ENCODE results near the gene BBS7. TPM values are rescaled to one million over a fixed set of nuclear protein-coding genes. Genes with fewer than 3 reads are reported as not detected.

Gene BBS7
- total RNA-seq, 1 donor from 2014 or later, result 9.4 TPM

DNA sequence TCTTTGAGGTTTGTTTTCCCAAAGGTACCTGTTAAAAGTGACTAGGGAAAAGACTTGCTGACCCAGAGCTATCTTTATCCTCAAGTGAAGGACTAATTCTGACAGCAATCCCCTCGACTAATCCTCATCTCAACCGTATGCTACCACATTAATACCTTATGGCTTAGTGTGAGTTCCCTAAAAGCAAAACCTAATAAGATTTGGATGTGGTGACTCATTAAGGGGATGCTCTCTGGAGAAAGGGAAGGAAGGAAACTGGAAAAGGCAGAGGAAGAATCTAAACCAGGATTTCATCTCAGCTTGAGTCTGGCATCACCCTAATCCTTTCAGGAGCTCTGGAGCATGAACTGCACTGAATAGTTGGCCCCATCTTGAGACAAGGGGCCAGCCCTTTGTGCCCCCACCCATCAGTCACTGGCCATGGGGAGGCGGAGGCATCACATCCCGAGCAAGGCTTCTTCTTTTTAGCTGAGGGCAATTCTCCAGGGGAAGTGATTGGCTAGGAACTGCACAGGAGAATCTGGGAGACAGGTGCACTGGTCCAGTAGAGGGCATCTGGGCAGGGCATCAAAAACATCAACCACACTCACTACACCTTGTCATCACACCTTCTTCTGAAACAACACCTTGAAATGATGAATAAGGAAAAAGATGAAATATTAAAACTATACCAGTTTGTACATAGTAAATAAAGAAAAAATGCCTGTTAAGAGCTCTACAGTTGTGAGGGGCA is 6.9 kb upstream of the BBS7 start:
- Histone ChIP-seq H3K9ac (ENCODE audit: low read depth in 1 of 3, low read length in 3 of 3) (no peak overlapping the region), H3K4me1 (ENCODE audit: control insufficient read depth in 3 of 3, insufficient read depth in 3 of 3, low read length in 3 of 3) (no peaks in the 10 kb centered on the region), H3K27me3 (ENCODE audit: control insufficient read depth in 3 of 3, insufficient read depth in 3 of 3, low read length in 3 of 3) (peaks cover 0 to 3% (median 0%) of the 10 kb centered on the region in 3 donors), H3K27ac (ENCODE audit: low read depth, low read length) (no peak overlapping the region), H3K4me3 (ENCODE audit: low read length in 3 of 3) (no peak overlapping the region), H3K9me3 (ENCODE audit: control insufficient read depth in 3 of 3, low read length in 3 of 3) (no peaks in the 10 kb centered on the region), H3K36me3 (ENCODE audit: control insufficient read depth in 3 of 3, insufficient read depth in 3 of 3, low read length in 3 of 3) (no peaks in the 10 kb centered on the region)

DNA sequence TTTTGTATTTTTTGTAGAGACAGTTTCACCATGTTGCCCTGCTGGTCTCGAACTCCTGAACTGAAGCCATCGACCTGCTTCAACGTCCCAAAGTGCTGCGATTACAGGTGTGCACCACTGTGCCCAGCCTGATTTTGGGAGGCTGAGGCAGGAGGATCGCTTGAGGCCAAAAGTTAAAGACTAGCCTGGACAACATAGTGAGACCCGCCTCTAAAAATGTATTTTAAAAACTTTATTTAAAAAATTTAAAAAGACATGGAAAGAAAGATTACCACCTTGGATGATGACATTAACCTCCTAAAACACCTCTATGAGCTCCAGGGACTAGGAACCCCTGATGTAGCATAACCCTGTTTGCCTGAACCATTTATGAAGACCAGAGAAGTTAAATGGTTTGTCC is 5.8 kb upstream of the BBS7 start:
- Histone ChIP-seq H3K36me3 (ENCODE audit: control insufficient read depth in 3 of 3, insufficient read depth in 3 of 3, low read length in 3 of 3) (no peaks in the 10 kb centered on the region), H3K9me3 (ENCODE audit: control insufficient read depth in 3 of 3, low read length in 3 of 3) (no peaks in the 10 kb centered on the region), H3K27me3 (ENCODE audit: control insufficient read depth in 3 of 3, insufficient read depth in 3 of 3, low read length in 3 of 3) (peaks cover 0 to 3% (median 0%) of the 10 kb centered on the region in 3 donors), H3K27ac (ENCODE audit: low read depth, low read length) (no peak overlapping the region), H3K4me3 (ENCODE audit: low read length in 3 of 3) (no peak overlapping the region), H3K9ac (ENCODE audit: low read depth in 1 of 3, low read length in 3 of 3) (no peak overlapping the region), H3K4me1 (ENCODE audit: control insufficient read depth in 3 of 3, insufficient read depth in 3 of 3, low read length in 3 of 3) (no peaks in the 10 kb centered on the region)

DNA sequence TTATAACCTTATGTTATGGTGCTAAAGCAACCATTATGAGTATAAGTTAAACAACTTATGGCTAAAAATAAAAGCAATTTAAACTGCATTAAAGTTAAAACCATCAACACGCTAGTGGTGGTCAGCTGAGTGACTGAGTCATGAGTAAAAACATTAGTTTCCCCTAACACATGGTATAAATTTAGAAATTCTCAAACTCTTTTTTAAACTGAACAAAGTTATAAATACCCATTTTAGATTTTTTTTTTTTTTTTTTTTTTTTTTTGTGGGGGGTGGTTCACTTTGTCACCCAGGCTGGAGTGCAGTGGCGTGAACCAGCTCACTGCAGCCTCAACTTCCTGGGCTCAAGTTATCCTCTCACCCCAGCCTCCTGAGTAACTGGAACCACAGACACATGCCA is 5.4 kb upstream of the BBS7 start:
- Histone ChIP-seq H3K36me3 (ENCODE audit: control insufficient read depth in 3 of 3, insufficient read depth in 3 of 3, low read length in 3 of 3) (no peaks in the 10 kb centered on the region), H3K4me3 (ENCODE audit: low read length in 3 of 3) (no peak overlapping the region), H3K27me3 (ENCODE audit: control insufficient read depth in 3 of 3, insufficient read depth in 3 of 3, low read length in 3 of 3) (peaks cover 0 to 3% (median 0%) of the 10 kb centered on the region in 3 donors), H3K9ac (ENCODE audit: low read depth in 1 of 3, low read length in 3 of 3) (no peak overlapping the region), H3K4me1 (ENCODE audit: control insufficient read depth in 3 of 3, insufficient read depth in 3 of 3, low read length in 3 of 3) (peaks cover 0 to 3% (median under 1%) of the 10 kb centered on the region in 3 donors), H3K9me3 (ENCODE audit: control insufficient read depth in 3 of 3, low read length in 3 of 3) (no peaks in the 10 kb centered on the region), H3K27ac (ENCODE audit: low read depth, low read length) (no peak overlapping the region)

DNA sequence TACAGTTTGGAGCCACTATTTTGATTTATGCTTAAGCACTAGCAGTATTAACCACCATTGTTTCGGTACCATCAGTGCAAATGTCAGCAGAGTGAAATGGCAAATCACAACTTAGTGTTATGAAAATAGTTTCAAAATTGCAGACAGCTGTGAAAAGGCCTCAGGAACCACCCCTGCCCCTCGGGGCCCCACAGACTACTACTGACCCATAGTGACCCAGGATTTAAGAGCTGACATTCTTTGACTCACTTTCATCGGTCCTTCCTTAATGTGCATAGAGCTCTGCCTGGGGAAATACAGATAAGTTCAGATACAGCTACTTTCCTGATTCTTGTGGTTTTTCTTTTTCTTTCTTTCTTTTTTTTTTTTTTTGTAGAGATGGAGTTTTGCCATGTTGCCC is 3.3 kb upstream of the BBS7 start:
- Histone ChIP-seq H3K4me3 (ENCODE audit: low read length in 3 of 3) (no peak overlapping the region), H3K9me3 (ENCODE audit: control insufficient read depth in 3 of 3, low read length in 3 of 3) (no peaks in the 10 kb centered on the region), H3K36me3 (ENCODE audit: control insufficient read depth in 3 of 3, insufficient read depth in 3 of 3, low read length in 3 of 3) (no peaks in the 10 kb centered on the region), H3K27me3 (ENCODE audit: control insufficient read depth in 3 of 3, insufficient read depth in 3 of 3, low read length in 3 of 3) (peaks cover 0 to 3% (median 0%) of the 10 kb centered on the region in 3 donors), H3K27ac (ENCODE audit: low read depth, low read length) (no peak overlapping the region), H3K9ac (ENCODE audit: low read depth in 1 of 3, low read length in 3 of 3) (no peak overlapping the region), H3K4me1 (ENCODE audit: control insufficient read depth in 3 of 3, insufficient read depth in 3 of 3, low read length in 3 of 3) (peaks cover 4 to 9% (median 5%) of the 10 kb centered on the region in 3 donors)

DNA sequence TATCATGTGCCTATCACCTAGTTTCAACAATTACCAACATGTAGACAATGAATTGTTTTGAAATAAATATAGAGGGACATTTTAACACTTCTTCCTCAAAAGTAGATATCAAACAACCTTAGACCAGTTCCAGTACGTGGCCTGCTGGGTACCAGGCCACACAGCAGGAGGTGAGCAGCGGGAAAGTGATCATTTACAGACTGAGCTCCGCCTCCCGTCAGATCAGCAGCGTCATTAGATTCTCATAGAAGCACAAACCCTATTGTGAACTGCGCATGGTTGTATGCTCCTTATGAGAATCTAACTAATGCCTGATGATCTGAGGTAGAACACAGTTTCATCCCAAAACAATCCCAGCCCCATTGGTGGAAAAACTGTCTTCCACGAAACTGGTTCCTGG is 6.5 kb downstream of the BBS7 start:
- Histone ChIP-seq H3K4me1 (ENCODE audit: control insufficient read depth in 3 of 3, insufficient read depth in 3 of 3, low read length in 3 of 3) (no peaks in the 10 kb centered on the region), H3K9ac (ENCODE audit: low read depth in 1 of 3, low read length in 3 of 3) (no peak overlapping the region), H3K9me3 (ENCODE audit: control insufficient read depth in 3 of 3, low read length in 3 of 3) (no peaks in the 10 kb centered on the region), H3K4me3 (ENCODE audit: low read length in 3 of 3) (no peak overlapping the region), H3K27me3 (ENCODE audit: control insufficient read depth in 3 of 3, insufficient read depth in 3 of 3, low read length in 3 of 3) (no peaks in the 10 kb centered on the region), H3K36me3 (ENCODE audit: control insufficient read depth in 3 of 3, insufficient read depth in 3 of 3, low read length in 3 of 3) (peaks cover 8 to 13% (median 13%) of the 10 kb centered on the region in 3 donors), H3K27ac (ENCODE audit: low read depth, low read length) (no peak overlapping the region)

DNA sequence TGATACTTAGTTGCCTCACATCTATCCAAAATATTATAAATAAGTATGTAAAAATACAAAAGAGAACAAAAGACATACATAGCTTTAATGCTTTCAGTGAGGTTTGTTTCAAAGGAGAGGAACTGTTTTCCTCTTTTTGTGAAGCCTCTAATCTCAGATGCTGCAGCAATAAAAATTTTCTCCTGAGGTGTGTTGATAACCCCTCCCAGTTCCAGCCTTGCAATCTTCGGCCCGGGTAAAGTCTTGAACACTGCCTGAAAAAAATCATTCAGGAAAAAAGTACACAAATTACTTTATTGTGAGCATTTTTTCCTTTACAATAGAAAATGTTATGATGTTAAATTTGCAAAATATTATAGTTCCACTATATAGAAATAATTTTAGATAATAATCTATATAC is 8.8 kb downstream of the BBS7 start:
- H3K9ac ChIP-seq (ENCODE audit: low read depth in 1 of 3, low read length in 3 of 3), result no peak overlapping the region
- no peak overlapping the region for H3K4me3 ChIP-seq (ENCODE audit: low read length in 3 of 3)
- H3K9me3 ChIP-seq (ENCODE audit: control insufficient read depth in 3 of 3, low read length in 3 of 3), result no peaks in the 10 kb centered on the region
- peaks cover 8 to 13% (median 9%) of the 10 kb centered on the region in 3 donors for H3K36me3 ChIP-seq (ENCODE audit: control insufficient read depth in 3 of 3, insufficient read depth in 3 of 3, low read length in 3 of 3)
- no peak overlapping the region for H3K27ac ChIP-seq (ENCODE audit: low read depth, low read length)
- no peaks in the 10 kb centered on the region for H3K27me3 ChIP-seq (ENCODE audit: control insufficient read depth in 3 of 3, insufficient read depth in 3 of 3, low read length in 3 of 3)
- H3K4me1 ChIP-seq (ENCODE audit: control insufficient read depth in 3 of 3, insufficient read depth in 3 of 3, low read length in 3 of 3), result no peaks in the 10 kb centered on the region

DNA sequence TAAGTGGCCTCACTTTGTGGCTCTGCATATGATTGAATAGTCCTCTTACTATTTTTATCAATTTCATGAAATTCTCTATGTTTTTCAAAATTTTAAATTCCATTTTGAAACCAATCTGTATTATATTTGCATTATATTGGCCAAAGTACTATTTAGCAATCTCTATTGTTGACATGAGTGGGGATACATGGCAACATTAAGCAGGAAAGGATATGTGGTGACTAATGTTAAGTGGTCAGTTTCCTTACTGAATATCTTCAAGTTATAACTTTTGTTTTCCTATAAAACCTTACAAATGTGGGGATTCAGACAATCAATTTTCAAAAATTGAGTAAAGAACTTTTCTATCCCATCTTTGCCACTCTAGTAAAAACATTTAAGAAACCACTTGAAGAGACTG is 10.2 kb downstream of the BBS7 start:
- Histone ChIP-seq H3K36me3 (ENCODE audit: control insufficient read depth in 3 of 3, insufficient read depth in 3 of 3, low read length in 3 of 3) (peaks cover 3 to 11% (median 8%) of the 10 kb centered on the region in 3 donors), H3K4me1 (ENCODE audit: control insufficient read depth in 3 of 3, insufficient read depth in 3 of 3, low read length in 3 of 3) (no peaks in the 10 kb centered on the region), H3K9ac (ENCODE audit: low read depth in 1 of 3, low read length in 3 of 3) (no peak overlapping the region), H3K4me3 (ENCODE audit: low read length in 3 of 3) (no peak overlapping the region), H3K27ac (ENCODE audit: low read depth, low read length) (no peak overlapping the region), H3K27me3 (ENCODE audit: control insufficient read depth in 3 of 3, insufficient read depth in 3 of 3, low read length in 3 of 3) (no peaks in the 10 kb centered on the region), H3K9me3 (ENCODE audit: control insufficient read depth in 3 of 3, low read length in 3 of 3) (no peaks in the 10 kb centered on the region)

DNA sequence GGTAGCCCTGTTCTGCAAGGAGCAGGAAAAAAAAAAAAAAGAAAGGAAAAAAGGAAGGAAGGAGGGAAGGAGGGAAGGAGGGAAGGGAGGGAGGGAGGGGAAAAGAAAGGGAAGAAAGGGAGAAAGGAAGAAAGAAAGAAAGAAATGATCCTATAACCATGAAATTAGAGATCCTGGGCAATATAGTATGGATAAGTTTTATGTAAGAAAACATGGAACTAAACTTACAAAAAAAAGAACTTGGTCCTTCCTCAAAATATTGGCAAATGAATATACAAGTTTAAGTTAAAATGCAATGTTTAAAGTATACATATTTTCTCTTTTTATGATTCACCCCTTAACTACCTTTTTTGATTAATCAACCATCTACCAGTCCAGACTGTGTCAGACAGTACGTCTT is 18.9 kb downstream of the BBS7 start:
- Histone ChIP-seq H3K27ac (ENCODE audit: low read depth, low read length) (no peak overlapping the region), H3K9ac (ENCODE audit: low read depth in 1 of 3, low read length in 3 of 3) (no peak overlapping the region), H3K9me3 (ENCODE audit: control insufficient read depth in 3 of 3, low read length in 3 of 3) (no peaks in the 10 kb centered on the region), H3K4me3 (ENCODE audit: low read length in 3 of 3) (no peak overlapping the region), H3K36me3 (ENCODE audit: control insufficient read depth in 3 of 3, insufficient read depth in 3 of 3, low read length in 3 of 3) (peaks cover 0 to 17% (median 11%) of the 10 kb centered on the region in 3 donors), H3K27me3 (ENCODE audit: control insufficient read depth in 3 of 3, insufficient read depth in 3 of 3, low read length in 3 of 3) (no peaks in the 10 kb centered on the region), H3K4me1 (ENCODE audit: control insufficient read depth in 3 of 3, insufficient read depth in 3 of 3, low read length in 3 of 3) (no peaks in the 10 kb centered on the region)

DNA sequence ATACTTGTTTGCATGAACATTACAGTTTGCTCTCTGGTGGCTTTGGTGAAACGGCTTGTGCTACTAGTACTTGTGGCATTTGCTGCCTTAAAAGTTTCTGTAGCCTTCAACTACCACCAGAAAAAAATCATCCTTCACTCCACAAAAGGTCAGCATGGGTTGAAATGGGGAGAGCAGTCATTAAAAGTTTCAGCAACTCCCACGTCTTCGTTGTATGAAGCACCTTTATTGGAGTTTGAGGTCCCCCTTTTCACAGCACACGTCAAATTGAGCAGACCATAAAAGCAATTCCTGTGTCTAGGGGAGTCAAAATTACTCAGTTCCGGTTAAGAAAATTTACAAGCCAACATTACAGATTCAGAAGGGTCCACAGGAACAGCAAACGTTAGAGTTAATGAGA is 23.6 kb downstream of the BBS7 start:
- no peaks in the 10 kb centered on the region for H3K9me3 ChIP-seq (ENCODE audit: control insufficient read depth in 3 of 3, low read length in 3 of 3)
- H3K27ac ChIP-seq (ENCODE audit: low read depth, low read length), result no peak overlapping the region
- no peaks in the 10 kb centered on the region for H3K4me1 ChIP-seq (ENCODE audit: control insufficient read depth in 3 of 3, insufficient read depth in 3 of 3, low read length in 3 of 3)
- H3K9ac ChIP-seq (ENCODE audit: low read depth in 1 of 3, low read length in 3 of 3), result no peak overlapping the region
- peaks cover 4 to 23% (median 15%) of the 10 kb centered on the region in 3 donors for H3K36me3 ChIP-seq (ENCODE audit: control insufficient read depth in 3 of 3, insufficient read depth in 3 of 3, low read length in 3 of 3)
- no peaks in the 10 kb centered on the region for H3K27me3 ChIP-seq (ENCODE audit: control insufficient read depth in 3 of 3, insufficient read depth in 3 of 3, low read length in 3 of 3)
- H3K4me3 ChIP-seq (ENCODE audit: low read length in 3 of 3), result no peak overlapping the region

DNA sequence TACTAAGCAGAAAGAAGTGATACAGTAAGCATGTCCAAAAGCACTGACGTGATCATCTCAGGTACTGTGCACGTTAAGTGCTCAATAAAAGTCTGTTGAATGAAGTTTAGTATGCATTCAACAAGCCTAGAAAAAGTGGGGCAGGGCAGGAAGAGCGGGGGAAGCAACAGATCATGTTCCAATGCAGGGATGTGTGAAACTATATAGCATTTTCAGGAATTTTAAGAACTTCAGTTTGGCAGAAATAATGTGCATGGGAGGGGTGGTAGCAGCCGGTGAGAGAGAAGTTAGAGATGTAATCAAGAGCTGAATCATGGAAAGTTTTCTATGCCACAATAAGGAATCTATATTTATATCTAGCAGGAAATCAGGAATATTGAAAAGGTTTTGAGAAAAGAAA is 27.4 kb downstream of the BBS7 start:
- Histone ChIP-seq H3K27me3 (ENCODE audit: control insufficient read depth in 3 of 3, insufficient read depth in 3 of 3, low read length in 3 of 3) (no peaks in the 10 kb centered on the region), H3K9me3 (ENCODE audit: control insufficient read depth in 3 of 3, low read length in 3 of 3) (no peaks in the 10 kb centered on the region), H3K27ac (ENCODE audit: low read depth, low read length) (no peak overlapping the region), H3K9ac (ENCODE audit: low read depth in 1 of 3, low read length in 3 of 3) (no peak overlapping the region), H3K4me3 (ENCODE audit: low read length in 3 of 3) (no peak overlapping the region), H3K36me3 (ENCODE audit: control insufficient read depth in 3 of 3, insufficient read depth in 3 of 3, low read length in 3 of 3) (peaks cover 4 to 23% (median 10%) of the 10 kb centered on the region in 3 donors), H3K4me1 (ENCODE audit: control insufficient read depth in 3 of 3, insufficient read depth in 3 of 3, low read length in 3 of 3) (no peaks in the 10 kb centered on the region)
